ENCODE results near the gene USP11.

USP11 gene

DNA sequence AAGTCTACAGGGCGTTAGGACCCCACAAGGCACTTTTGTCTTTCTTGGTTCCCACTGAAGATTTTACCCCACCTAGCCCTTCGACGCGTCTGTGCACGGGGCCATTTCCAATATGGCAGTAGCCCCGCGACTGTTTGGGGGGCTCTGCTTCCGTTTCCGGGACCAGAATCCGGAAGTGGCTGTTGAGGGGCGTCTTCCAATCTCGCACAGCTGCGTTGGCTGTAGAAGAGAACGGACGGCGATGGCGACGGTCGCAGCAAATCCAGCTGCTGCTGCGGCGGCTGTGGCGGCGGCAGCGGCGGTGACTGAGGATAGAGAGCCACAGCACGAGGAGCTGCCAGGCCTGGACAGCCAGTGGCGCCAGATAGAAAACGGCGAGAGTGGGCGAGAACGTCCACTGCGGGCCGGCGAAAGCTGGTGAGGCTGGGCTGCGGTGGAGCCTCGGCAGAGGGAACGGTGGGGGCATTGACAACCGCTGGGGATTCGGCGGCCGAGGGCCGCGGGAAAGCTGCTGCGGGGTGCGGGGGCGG is at the start of gene USP11:
USP11 (plus strand) TSS at position 207 of the 530 bp plus-strand sequence; CDS start at position 242, 35 bp downstream.
- DNase-seq: peak; percentile 31

- DNase-seq: no peak
These were observed 48.3 kb upstream of the USP11 start for GRCh38 chrX:47184486-47184885.

DNA sequence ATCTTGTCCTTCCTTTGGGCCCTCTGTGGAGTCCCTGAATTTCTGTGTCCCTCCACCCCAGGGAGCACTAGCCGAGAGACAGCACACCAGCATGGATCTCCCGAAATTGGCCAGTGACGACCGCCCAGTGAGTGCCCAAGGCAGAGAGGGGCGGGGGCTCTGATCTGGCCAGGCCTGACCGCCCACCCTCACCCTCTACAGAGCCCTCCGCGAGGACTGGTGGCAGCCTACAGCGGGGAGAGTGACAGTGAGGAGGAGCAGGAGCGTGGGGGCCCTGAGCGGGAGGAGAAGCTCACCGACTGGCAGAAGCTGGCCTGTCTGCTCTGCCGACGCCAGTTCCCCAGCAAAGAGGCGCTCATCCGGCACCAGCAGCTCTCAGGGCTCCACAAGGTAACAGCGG is 47.6 kb upstream of the USP11 start:
- no peak for DNase-seq

- DNase-seq: no peak
These were observed 46.6 kb upstream of the USP11 start for GRCh38 chrX:47186096-47186740.

- DNase-seq: no peak
These were observed 45.6 kb upstream of the USP11 start for GRCh38 chrX:47187106-47187677.

DNA sequence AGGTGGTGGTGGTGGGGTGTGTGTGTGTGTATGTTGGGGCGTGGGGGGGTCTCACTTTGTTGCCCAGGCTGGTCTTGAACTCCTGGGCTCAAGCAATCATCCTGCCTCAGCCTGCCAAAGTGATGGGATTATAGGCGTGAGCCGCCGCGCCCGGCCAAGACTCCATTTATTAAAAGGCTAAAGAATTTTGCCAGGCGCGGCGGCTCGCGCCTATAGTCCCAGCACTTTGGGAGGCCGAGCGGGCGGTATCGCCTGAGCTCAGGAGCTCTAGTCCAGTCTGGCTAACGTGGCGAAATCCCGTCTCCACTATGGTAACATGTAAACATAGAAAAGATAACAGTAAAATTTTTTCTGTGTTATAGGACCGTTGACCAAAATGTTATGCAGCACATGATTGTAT is 42.9 kb upstream of the USP11 start:
- no peak for DNase-seq

GRCh38 chrX:47190445-47191269 is 42.2 kb upstream of the USP11 start:
- DNase-seq: peak; percentile 71

GRCh38 chrX:47191331-47191730 is 41.5 kb upstream of the USP11 start:
- DNase-seq: no peak

DNA sequence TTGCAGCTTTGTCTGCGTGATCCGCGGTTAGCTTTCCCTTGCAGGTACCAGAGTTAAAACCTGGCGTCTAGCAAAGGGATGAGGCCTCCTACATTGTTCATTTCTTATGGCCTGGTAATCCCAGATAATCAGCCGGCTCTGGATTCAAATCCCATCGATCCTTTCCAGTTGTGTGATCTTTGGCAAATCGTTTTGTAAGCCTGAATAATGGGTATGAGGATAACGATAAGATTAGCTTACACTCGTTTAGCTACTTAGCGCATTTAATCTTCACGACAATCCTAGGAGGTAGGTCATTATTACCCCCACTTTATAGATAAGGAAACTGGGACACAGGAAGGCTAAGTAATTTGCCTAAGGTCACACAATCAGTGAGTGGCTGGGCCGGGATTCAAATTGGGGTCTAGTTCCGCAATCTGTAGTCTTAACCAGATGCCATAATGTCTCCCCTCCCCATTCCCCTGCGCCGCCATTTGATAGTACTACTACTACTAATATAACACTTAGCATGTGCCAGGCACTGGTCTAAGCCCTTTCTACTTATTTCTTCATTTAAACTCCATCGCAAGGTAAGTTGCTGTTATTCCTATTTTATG is 40.9 kb upstream of the USP11 start:
- no peak for DNase-seq

- peak; percentile 75 for DNase-seq
These were observed 39.2 kb upstream of the USP11 start, which contains the start of gene UBA1 for GRCh38 chrX:47193475-47194193. Gene UBA1 (plus strand): TSS chrX:47193829. CDS start chrX:47198803, 4,974 bp downstream.

- no peak for DNase-seq
These were observed 38.5 kb upstream of the USP11 start for GRCh38 chrX:47194194-47194787.

DNA sequence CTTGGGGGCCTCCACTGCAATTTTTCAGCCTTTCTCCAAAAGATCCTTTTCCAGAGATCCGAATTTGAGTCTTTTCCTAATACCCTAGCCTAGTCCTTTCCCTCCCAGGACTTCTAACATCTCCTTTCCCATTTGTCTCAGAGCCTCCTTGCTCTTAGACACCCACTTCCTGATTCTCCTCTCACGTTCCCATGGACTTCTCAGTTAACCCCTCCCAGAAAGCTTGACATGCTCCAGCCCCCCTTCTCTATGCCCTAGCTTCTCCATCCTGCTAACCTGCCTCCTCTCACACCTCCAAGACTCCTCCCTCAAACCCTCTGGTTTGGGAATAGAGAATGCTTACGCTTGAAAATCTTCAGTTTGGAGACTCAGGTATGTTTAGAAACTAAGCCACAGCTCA is 36.7 kb upstream of the USP11 start:
- no peak for DNase-seq

GRCh38 chrX:47197526-47197925 is 35.3 kb upstream of the USP11 start:
- DNase-seq: no peak

DNA sequence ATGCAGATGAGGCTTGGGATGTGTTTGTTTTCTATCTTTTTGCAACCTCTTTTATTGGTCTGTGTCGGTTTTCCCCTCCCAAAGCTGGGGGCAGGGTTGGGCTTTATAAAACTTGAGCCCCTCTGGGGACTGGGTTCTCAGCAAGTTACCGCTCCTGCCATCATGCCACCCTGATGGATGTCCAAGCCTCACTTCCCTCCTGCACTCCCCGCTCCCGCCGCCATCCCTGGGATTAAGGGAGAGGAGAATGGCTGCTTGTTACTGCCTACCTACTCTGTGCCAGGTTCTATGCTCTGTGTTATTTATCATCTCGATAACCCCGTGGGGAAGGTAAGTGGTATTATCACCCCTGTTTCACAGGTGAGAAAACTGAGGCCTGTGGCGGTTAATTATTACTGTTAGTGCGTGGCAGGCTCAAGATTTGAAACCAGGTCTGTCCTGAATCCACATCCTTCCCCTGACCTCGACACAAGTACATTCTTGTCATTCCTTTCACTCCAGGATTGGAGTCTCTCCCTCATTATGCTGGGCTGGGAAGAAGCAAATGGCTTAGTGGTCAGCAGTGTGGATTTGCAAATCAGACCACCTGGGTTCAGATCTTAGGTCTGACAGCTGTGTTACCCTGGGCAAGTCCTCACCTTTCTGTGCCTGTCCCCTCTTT is 34.7 kb upstream of the USP11 start:
- DNase-seq: no peak

DNA sequence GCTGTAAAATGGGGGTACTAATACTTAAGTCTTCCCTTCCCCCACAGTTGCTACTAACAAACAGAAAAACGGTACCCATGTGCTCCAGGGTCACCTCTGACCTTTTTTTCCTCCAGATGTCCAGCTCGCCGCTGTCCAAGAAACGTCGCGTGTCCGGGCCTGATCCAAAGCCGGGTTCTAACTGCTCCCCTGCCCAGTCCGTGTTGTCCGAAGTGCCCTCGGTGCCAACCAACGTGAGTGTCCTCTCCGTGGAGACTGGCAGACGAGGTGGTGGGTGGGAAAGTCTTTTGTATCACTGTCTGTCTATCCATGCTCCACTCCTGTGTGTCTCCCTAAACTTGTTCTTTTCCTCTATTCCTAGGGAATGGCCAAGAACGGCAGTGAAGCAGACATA is 34.1 kb upstream of the USP11 start:
- no peak for DNase-seq

GRCh38 chrX:47199286-47199685 is 33.5 kb upstream of the USP11 start:
- no peak for DNase-seq

- no peak for DNase-seq
These were observed 32.2 kb upstream of the USP11 start for GRCh38 chrX:47200385-47201150.

DNA sequence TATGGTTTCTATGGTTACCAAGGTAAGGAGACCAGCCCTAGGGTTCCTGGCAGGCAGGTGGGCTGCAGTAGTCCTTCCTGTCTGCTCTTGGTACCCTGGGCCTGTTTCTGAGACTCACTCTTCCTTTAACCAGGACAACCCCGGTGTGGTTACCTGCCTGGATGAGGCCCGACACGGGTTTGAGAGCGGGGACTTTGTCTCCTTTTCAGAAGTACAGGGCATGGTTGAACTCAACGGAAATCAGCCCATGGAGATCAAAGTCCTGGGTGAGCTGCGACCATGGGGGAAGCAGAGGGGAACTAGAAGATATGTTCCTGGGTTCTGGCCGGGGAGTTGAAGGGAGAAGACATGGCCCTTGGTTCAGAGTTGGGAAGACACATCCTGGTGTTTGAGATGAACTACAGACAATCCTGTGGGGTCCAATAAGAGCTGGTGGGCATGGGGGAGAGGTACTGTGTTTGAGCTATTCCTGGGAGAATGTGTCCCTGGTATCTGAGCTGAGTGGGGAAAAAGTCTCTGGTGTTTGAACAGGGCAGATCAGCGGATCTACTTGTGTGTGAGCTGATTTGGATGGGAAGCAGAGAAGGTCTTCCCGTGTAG is 31.4 kb upstream of the USP11 start:
- no peak for DNase-seq

- no peak for DNase-seq
These were observed 30.5 kb upstream of the USP11 start for GRCh38 chrX:47202316-47202715.

DNA sequence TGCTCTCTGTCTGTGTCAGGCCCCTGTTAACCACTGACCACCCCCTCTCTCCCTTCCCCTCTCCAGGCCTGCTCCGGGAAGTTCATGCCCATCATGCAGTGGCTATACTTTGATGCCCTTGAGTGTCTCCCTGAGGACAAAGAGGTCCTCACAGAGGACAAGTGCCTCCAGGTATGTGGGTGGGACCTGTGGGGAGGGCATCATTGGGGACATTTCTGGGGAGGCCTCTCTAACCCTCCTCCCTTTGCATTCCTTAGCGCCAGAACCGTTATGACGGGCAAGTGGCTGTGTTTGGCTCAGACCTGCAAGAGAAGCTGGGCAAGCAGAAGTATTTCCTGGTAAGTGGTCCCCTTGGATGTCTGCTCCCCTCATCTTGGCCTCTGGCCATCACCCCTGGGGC is 29.9 kb upstream of the USP11 start:
- no peak for DNase-seq

Measured in T1000 (cell line).